ENCODE data around the gene PTH. TPM values are rescaled to one million over a fixed set of nuclear protein-coding genes. Genes with fewer than 3 reads are reported as not detected.

Gene PTH
- total and polyA plus RNA-seq, 2 of the 8 experiments (the other 6 are each of a cell fraction or from before 2014, with no cell fraction given), result not detected

DNA sequence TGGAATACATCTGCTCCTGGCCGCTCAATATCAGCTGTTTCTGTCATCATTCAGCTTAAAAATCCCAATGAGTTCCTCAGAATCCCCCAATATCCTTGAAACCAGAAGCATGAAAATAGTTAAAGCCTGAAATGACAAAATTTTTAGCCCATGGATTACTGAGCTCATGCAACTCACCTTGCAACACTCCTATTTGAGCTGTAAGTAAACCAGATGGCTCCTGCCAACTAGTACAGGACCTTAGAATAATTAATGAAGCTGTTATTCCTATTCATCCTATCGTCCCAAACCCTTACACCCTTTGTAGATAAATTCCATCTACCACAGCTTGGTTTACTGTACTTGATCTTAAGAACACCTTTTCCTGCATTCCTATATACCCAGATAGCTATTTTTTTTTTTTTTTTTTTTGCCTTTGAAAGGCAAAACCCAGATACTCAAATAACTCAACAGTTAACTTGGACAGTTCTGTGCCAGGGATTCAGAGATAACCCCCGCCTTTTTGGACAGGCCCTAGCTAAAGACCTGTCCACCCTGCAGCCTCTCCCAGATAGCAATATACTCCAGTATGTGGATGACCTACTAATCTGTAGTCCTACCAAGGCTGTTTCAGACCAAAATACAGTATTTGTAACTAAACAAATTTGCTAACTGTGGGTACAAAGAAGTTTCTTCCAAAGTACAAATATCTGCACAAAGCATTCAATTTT is 22.6 kb downstream of the PTH start:
- Histone ChIP-seq H3K56ac (replicated peaks; ENCODE audit: insufficient read length, low read depth, low read length) (no peak overlapping the region), H3K4me1 (replicated peaks in 1 of 4; ENCODE audit: control insufficient read depth in 3 of 4, insufficient read depth in 4 of 4, low read length in 3 of 4) (peaks cover 0 to 9% (median 4%) of the 10 kb centered on the region in 4 experiments; a peak in 3 of 7 replicates), H4K8ac (ENCODE audit: extremely low read depth, insufficient read depth, low read length) (no peak overlapping the region), H2AFZ (ENCODE audit: low read length) (no peak overlapping the region), H3K4me3 (ENCODE audit: extremely low read depth in 1 of 4, insufficient read depth in 2 of 4, low read depth in 3 of 4, low read length in 4 of 4) (no peak overlapping the region), H3K23ac (ENCODE audit: insufficient read length) (no peak overlapping the region), H2AK5ac (ENCODE audit: low read depth, low read length) (no peak overlapping the region), H3K4ac (replicated peaks; ENCODE audit: insufficient read length, low read depth, low read length) (no peak overlapping the region), H4K20me1 (replicated peaks in 1 of 2; ENCODE audit: control insufficient read depth in 1 of 2, insufficient read depth in 2 of 2, low read length in 2 of 2) (no peaks in the 10 kb centered on the region), H3K36me3 (ENCODE audit: control insufficient read depth in 2 of 4, insufficient read depth in 4 of 4, low read length in 3 of 4) (no peaks in the 10 kb centered on the region), H3K9ac (replicated peaks in 1 of 4; ENCODE audit: extremely low read depth in 1 of 4, low read depth in 3 of 4, low read length in 3 of 4) (no peak overlapping the region), H2BK5ac (ENCODE audit: low read depth, low read length) (no peak overlapping the region), H2BK120ac (replicated peaks; ENCODE audit: low read depth, low read length) (no peak overlapping the region), H3K79me2 (ENCODE audit: control insufficient read depth in 1 of 2, insufficient read depth in 2 of 2, low read length in 2 of 2) (no peaks in the 10 kb centered on the region), H3K4me2 (ENCODE audit: insufficient read depth in 1 of 2, low read depth in 2 of 2, low read length in 2 of 2) (no peak overlapping the region), H3K79me1 (ENCODE audit: low read depth, low read length) (no peaks in the 10 kb centered on the region), H3K14ac (ENCODE audit: insufficient read length) (no peak overlapping the region), H2BK15ac (ENCODE audit: low read length) (no peak overlapping the region), H2BK12ac (ENCODE audit: low read depth, low read length) (no peak overlapping the region), H3K9me3 (ENCODE audit: insufficient read depth in 2 of 2, low read depth in 1 of 2, low read length in 1 of 2) (no peaks in the 10 kb centered on the region), H4K91ac (replicated peaks; ENCODE audit: insufficient read length, low read length) (no peak overlapping the region), H3K27ac (ENCODE audit: low read depth, low read length) (no peak overlapping the region), H3K18ac (ENCODE audit: extremely low read depth, low read length) (no peak overlapping the region), H3K27me3 (replicated peaks in 1 of 4; ENCODE audit: control insufficient read depth in 3 of 4, extremely low read depth in 1 of 4, insufficient read depth in 3 of 4, low read length in 3 of 4) (no peaks in the 10 kb centered on the region), H3K23me2 (ENCODE audit: low read depth, low read length) (no peaks in the 10 kb centered on the region), H2BK20ac (ENCODE audit: low read length) (no peak overlapping the region), H4K5ac (ENCODE audit: insufficient read length, low read depth, low read length) (no peak overlapping the region)
- no peak for FAIRE-seq
- CTCF ChIA-PET (ENCODE audit: partially characterized antibody), result interaction anchor here (0.6 to 4.4 kb wide), 7 partner anchors 14 to 744 kb away, joined by 3 to 41 read pairs (median 3); no protein-coding TSS in a partner anchor
- no peak for DNase-seq (ENCODE audit: low read depth in 1 of 2, low spot score in 2 of 2)
- POLR2A ChIA-PET (ENCODE audit: partially characterized antibody), result interaction anchor here (1.2 kb wide), 1 partner anchor 10 kb away, joined by 3 read pairs; the partner anchor contains the start of gene BTBD10
- WGBS, 2 experiments (ENCODE audit: extremely low coverage in 1 of 2, insufficient coverage in 1 of 2, insufficient read length in 1 of 2, insufficient replicate concordance in 2 of 2, low coverage in 1 of 2, low lambda C conversion rate in 2 of 2, missing lambda C conversion rate in 1 of 2), result 95% methylated on average over 3 of the region's 3 CpGs; no CpG with 5 or more reads in 1 of the 2 experiments
- no peak for TF ChIP-seq RNF2 (IDR thresholded peaks at IDR 0.05; ENCODE audit: borderline replicate concordance, low read depth, low read length, missing control alignments, poor library complexity, severe bottlenecking)
- TF ChIP-seq RBBP5 (IDR thresholded peaks at IDR 0.05; ENCODE audit: borderline replicate concordance, low read depth, low read length), result no peak
- no peak for TF ChIP-seq KDM5A (IDR thresholded peaks at IDR 0.05; ENCODE audit: low read length)
- TF ChIP-seq, protein P1, sequence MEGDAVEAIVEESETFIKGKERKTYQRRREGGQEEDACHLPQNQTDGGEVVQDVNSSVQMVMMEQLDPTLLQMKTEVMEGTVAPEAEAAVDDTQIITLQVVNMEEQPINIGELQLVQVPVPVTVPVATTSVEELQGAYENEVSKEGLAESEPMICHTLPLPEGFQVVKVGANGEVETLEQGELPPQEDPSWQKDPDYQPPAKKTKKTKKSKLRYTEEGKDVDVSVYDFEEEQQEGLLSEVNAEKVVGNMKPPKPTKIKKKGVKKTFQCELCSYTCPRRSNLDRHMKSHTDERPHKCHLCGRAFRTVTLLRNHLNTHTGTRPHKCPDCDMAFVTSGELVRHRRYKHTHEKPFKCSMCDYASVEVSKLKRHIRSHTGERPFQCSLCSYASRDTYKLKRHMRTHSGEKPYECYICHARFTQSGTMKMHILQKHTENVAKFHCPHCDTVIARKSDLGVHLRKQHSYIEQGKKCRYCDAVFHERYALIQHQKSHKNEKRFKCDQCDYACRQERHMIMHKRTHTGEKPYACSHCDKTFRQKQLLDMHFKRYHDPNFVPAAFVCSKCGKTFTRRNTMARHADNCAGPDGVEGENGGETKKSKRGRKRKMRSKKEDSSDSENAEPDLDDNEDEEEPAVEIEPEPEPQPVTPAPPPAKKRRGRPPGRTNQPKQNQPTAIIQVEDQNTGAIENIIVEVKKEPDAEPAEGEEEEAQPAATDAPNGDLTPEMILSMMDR (IDR thresholded peaks at IDR 0.05; ENCODE audit: control extremely low read depth in 1 of 3, insufficient read depth in 1 of 3, low read depth in 1 of 3, low read length in 3 of 3), result no peak
- TF ChIP-seq SAP30 (IDR thresholded peaks at IDR 0.05; ENCODE audit: insufficient read depth, insufficient replicate concordance, low read length), result no peak
- TF ChIP-seq, protein P2, sequence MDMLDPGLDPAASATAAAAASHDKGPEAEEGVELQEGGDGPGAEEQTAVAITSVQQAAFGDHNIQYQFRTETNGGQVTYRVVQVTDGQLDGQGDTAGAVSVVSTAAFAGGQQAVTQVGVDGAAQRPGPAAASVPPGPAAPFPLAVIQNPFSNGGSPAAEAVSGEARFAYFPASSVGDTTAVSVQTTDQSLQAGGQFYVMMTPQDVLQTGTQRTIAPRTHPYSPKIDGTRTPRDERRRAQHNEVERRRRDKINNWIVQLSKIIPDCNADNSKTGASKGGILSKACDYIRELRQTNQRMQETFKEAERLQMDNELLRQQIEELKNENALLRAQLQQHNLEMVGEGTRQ (IDR thresholded peaks at IDR 0.05; ENCODE audit: low read length), result no peak
- TF ChIP-seq BCL11A (IDR thresholded peaks at IDR 0.05; ENCODE audit: low read depth in 2 of 2, low read length in 2 of 2), result no peak
- no peak for TF ChIP-seq JUND (IDR thresholded peaks at IDR 0.05; ENCODE audit: low read length)

Data from H1 (cell line).